GM19372 (cell line): Measurements from ENCODE around the gene LITAFD.

Experiments
- ATAC-seq: cut with Tn5 transposase; IDR thresholded peaks from one replicate; pipeline ENCODE4 v1.9.1; 2021; ENCODE audit warnings: mild to moderate bottlenecking, low read depth, moderate library complexity; ENCODE audit not compliant: unreplicated experiment

Gene LITAFD

DNA sequence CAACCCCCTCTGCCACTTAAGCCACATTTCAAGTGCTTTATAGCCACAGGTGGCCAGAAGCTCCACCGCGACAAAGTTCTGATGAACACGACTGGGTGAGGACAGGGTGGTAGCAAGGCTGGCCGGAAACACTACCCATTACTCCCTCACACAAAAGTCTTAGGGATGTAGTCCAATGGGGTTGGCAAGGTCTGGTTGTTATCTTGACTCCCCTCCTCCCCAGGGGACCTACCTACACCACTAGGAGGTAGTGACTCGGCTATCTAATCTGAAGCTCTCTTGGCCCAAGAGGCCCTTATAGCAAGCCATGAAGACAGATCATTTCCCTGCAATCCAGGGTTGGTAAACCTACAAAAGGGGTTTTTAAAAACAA is 8.4 kb downstream of the LITAFD start:
- no peak for ATAC-seq

DNA sequence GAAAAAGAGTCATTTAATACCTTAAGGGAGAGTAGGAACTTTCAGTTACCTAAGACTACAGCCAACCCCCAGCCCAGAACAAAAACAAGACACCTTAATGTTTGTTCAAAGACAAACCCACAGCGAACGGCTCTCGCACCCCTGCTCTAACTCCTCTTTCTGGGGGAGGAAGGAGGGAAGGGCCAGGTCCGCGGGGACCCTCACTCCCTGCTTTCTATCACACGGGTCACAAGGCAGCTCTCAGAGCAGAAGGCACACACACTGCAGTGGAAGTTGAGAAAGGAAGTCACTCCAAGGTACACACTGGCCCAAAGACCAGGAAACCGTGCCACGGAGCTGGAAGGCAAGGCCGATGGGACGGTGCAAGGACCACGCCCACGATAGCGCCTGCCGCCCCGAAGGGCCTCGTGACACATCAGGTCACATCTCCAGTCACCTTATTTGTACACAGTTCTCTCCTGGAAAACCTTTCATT is 10.0 kb downstream of the LITAFD start:
- ATAC-seq = peak; percentile 22

DNA sequence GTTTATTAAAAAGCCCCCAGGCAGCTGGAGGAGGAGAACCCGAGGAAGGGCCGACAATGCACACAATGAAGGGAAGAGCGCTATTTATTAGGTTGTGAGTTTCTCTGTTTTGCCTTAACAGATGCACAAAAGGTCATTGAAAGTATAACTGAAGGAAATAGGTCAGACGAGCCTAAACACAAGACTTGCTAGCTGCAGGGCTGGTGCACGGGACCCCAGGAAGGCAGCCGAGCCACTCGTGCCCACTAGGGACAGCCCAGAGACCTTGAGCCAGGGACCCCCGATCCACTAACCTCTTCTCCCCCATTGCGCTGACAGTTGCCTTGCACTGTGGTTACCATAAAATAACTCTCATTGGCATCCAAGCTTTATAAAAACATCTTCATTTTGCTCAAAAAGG is 11.3 kb downstream of the LITAFD start:
- no peak for ATAC-seq

DNA sequence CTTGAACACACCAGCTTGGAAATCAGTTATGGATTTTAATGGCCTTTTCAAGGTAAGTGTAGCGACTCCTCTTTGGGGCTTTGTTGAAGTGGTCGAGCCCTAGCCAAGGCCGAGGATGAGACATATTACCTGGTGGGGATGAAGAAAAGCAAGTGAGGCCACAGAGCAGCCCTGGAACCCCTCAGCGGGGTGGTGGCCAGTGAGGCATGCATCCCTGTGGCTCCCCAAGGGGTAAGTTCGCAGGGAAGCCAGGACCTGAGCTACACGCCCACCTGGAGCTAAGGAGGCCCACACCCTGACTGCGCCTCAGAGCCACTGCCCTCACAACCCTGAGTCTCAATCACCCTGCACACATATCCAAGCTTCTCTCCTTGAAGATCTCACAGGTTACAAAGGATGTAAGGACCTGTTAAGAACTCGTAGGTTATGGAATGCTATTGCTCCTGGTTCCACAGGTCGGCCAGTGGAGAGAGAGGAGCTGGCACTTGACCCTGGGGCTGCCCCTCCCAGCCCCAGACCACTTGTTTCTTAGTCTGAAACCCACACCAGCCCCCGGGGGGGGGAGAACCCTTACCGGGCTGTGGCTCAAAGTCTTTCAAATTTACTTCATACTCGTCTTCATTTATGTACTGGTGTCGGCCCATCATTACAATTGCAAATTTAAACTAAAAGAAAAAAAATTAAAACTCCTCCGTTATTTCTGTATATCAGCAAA is 12.0 kb downstream of the LITAFD start:
- ATAC-seq = no peak

DNA sequence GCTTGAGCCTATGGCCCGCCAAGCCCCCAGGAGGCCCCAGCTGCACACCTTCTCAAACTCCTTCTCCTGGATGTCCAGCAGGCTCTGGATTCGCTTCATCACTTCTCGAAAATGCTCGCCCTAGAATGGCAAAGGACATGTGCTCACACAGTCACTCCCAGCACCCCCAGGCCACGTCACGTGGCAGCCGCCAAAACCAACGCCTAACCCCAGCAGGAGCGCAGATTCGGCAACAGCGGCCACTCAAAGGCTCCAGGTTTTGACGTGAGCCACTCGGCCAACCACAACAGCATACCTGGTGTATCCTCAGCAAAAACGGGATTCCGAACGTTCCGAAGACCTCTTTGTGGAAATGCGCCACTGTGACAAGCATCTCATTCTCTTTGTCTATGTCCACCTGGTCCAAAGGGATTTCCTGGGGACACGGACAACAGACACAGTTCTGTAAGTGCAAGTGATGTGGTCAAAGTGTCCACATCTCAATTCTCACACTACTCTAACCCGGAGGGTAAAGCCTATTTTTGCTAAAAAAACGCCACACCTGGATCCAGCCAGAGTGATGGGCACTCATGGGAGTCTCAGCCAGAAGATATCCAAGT is 12.7 kb downstream of the LITAFD start:
- ATAC-seq = no peak

DNA sequence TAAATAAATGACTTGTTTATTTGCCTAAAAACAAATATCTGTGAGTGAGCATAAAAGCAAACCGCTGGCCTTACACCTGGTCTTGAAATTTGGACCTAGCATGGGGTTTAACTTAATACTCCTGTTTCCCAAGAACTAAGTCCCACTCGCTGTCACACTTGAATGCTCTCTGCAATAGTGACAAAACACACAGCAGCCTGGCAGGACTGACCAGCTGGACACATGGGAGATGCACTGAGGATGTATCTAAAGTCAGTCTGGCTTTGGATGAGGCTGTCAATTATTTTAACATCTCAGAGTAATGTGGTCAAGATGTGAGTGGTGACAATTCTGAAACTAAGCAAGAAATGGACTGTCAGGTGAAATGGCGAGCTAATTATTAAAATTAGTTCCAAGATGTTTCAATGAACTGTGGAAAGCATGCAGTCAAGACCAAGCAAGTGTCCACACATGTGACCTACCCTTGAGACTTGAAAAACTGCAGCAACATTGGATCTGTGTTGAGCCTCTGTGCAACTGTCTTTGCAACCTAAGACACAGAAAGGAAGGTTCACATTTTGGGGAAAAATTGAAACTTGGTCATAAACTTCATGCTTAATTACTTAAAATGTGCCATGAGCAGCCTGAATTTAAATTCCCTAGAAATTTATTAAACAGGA is 16.6 kb downstream of the LITAFD start:
- no peak for ATAC-seq

DNA sequence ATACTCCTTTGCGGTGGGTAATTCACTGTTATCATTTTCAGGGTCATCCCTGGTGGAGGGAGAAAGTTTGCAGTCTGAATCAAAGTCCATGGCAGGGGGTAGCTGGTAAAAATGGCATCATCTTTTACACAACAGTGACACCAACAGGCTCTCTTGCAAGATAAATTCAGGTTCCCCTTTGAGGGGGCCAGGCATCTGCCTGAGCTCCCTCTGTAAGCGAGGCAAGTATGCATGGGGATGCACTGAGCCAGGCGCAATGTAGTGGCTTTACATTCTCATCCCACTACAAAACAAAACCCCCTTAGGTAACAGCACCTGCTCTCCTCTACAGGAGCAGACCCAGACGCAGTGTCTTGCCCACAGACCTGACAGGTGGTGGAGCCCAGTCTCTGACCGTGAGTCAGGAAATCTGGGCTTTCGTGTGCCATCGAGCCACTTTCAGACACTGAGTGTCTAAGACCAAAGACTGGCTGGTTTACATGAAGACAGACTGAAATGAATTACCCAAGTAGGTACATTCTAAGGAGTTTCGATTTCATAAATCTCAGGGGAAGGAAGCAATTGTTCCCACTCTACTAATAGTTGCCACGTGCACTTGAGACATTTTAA is 17.7 kb downstream of the LITAFD start:
- no peak for ATAC-seq

DNA sequence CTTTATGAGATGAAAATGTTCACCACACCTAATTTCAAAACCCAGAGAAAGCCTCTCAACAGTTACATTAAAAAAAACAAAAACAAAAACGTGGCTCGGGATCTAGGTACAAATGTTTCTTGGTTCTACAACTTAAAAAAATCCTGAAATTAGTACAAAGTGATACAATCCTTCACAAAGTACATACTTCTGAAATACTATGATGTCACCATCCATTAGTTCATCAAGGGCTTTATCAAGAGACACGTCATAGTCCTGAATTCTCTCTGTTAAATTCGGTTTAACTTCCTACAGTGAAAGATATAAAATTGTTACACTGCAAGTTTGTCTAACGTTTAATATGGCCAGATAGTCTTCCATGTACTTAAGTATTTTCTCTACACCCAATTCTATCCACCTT is 18.2 kb downstream of the LITAFD start:
- ATAC-seq = no peak

DNA sequence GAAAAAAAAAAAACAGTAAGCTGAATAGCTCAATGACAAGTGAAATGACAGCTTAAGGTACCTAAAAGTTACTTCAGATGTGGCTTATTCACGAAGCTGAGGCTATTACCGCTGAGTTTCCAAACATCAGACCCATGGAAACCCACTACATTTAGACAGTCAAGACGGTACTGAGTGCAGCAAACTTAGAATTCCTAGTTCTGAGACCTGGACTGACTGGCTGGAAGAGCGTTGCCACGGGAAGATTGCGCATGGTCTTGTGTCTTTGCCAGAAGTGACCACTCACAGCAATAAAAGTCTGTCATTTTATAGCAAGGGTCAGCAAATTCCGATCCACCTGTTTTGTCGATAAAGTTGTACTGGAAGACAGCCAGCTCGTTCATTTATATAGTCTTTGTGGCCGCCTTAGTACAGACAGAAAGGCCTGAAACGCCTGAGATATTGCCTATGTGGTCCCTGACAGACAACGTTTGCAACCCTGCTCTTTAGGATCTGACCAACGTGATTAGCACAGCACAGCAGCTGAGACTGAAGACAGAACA is 19.2 kb downstream of the LITAFD start:
- no peak for ATAC-seq

DNA sequence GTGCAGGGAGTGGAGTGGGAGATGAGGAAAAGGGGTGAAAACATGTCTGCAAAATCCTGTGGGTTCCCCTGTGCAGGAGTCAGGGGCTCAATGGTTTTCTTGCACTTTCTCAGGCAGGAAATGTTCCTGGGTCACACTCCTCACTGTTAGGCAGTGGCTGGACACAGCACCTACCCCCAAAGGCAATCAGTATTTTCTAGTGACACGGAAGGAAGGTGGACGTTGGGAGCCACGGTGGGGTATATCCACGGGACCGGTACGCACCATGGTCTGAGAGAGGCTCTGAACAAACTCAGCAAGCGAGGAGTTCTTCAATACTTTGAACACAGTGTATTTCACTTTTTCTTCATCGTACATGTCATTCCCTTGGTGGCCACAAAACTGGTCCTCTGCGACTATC is 20.9 kb downstream of the LITAFD start:
- no peak for ATAC-seq

DNA sequence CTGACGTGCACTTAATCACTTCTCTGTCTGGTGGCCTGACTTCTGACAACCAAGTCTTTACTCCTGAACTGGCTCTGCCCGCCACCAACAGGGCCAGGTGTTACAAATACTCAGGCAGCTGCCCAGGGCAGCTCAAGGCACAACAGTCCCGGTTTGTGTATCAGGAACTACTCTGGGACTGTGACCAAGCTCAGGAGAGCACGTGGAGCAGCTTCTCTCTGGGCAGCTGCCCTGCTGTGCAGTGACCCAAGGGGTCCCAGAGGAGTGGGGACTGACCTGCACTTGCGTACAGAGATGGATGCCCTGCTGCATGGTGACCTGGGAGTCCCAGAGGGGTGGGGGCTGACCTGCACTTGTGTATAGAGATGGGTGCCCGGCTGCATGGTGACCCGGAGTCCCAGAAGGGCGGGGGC is 21.9 kb downstream of the LITAFD start:
- ATAC-seq = no peak

DNA sequence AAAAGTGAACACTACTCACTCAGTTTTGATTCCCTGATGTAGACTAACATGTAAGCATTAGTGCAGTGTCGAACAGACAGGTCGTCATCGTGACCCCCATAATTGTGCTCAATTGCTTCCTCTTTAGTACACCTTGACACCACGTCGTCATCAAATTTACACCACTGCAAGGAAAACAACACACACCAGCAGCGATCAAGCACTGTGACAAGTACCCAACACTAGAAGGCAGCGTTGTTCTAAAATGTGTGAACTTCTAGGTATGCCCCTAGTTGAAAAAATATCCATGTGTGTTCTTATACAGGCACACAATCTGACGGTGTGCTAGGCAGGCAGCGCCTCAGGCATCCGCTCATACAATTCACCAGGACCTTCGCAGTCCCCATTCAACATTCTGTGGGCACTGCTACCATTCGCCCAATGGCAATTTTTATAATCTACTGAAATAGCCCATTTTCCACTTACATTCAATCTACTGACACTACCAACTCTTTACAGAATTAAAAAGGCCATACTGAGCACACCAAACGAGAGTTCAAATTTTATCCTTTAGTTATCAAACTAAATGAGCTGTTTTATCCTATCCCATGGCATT is 23.1 kb downstream of the LITAFD start:
- no peak for ATAC-seq

DNA sequence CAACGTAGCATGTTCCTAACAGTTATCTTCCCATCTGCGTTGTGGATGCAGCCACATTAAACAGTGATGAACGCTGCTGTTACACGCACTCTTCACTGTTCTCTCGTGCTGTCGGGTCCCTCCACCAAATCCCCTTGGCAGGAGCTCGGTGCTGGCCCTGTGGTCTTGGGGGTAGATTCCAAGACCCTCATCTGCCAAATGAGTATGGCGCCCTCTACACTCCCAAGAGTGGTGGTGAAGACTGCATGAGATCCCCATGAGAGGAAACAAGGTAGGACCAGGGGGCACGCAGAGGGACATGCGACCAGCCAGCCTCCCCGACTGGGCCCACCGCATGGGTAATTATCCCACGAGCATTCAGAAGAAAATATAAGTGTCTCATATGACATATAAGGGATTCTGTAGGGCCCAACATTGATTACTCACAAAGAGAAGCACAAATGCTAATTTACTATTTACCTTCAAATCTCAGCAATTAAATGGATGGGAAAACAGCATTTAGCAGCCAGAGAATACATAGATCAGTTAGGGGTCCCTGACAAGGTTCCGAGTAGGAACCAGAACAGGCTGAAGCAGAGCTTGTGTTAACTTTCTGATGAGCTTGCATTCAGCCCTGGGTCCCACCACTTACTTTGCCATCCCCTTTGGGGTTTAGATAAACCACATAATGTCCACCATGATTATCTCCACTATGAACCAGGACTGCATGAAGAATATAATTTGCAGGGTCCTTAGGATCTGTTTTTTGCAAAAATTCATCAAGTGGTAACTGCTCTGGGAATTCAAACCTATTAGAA is 23.8 kb downstream of the LITAFD start:
- ATAC-seq = no peak

DNA sequence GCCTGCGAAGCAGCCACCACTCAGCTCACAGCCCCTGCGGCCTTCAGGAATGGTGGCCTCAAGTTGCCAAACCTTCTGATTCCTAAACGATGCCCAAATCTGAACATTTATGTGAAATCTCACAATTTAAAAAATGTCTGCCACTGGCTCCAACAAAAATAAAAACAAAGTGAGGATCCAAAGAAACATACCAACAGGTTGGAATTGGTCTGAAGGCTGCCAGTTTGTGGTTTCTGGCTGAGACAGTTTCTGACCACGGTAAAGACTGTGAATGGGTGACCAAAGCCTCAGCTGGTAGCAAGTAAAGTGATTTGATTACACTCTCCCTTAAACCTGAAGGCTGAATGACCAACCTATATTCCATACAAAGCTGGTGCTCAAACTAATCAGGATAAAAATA is 24.9 kb downstream of the LITAFD start:
- no peak for ATAC-seq

DNA sequence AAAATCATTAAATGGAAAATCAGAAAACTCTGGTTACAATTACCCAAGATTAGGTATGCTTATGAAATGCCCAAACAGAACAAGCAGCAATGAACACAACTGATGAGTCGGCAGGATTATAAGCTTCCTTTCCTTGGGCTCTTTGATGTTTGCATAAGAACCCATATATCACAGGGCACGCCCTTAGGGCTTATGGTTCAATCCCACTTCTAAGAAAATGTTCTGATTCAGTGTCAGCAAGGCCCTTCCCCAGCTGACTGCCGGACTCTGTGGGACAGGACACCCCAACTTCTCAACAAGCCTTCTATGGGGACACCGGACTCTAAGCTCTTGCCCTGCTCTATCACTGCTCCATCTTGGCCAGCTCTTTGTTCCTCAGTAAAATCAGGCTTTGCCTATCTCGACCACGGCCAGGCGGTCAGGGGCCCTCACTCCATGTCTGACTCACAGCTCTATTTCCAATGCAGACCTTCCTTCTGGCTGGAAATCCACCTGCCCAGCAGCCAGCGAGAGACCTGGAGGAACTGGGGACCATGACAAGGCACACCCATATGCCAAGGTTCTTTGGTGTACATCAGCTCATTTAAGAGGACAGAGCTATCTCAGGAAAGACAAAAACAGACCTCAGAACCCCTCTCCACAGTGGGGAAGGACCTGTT is 26.8 kb downstream of the LITAFD start:
- ATAC-seq = no peak

DNA sequence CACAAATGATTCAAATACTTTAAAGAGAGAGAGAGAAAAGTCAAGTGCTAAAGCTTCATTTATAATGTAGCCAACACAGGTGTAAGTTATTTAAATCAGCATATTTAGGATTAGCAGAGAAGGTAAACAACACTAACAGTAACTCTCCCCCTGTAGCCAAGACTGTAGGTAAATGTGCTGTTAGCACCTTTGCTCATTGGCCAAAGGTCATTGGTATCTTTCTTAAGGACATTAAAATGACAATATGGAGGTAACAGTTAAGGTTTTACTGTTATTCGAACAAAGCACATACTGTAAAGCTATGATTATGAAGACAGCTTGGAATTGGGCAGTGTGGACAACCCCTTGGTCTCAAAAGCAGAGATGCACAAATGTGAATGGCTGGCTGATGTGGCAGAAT is 28.7 kb downstream of the LITAFD start:
- ATAC-seq = no peak

DNA sequence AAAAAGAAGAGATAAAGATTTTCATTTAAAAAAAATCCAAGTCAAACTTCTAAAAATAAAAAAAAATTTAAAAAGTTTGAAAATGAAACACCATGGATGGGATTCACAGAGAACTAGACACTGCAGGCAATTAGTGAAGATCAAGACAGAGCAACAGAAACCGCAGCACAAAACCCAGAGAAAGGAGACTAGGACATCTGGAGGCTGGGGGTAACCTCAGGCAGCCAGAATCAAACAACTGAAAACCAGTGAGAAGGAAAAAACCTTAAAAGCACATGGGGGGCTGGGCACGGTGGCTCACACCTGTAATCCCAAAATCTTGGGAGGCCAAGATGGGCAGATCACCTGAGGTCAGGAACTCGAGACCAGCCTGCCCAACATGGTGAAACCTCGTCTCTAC is 30.6 kb downstream of the LITAFD start:
- no peak for ATAC-seq

DNA sequence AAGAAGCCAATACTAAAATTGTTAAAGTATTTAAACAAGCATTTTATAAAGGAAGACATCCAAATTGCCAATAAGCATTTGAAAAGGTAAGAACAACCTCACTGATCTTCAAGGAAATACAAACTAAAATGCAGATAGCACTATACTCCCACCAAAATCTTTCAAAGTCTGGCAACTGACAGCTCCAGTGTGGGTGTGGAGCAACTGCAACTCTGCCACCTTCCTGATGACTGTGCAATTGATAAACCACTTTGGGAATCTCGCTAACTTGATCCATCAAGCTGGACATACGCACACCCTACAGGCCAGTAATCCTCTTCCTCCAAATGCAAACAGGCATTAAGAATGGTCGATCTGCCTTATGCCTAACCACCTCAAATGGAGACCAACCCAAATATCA is 31.9 kb downstream of the LITAFD start:
- ATAC-seq = no peak

DNA sequence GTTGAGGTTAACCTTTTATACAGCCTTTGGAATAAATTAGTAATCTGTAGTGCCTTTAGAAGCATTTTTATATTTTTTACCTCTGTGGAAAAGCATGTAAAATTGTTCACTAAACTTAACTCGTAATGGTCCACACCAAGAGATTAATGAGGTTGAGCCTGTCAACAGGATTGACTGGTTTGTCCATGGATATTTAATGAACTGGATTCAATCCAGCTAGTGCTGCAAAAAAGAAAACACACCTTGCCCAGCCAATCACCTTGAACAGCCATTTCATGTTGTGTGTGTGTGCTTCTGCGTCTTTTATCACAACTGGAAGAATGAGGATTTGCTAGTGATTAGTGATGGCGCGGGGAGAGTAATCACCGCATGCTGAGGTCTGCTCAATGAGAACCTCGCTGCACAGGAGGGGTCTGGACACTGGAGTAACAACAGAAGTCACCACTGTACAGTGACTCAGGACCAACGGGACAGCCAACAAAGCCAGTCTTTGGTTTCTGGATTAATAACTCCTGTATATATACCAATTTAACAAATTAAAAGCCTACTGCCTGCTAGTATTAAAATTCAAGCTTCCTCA is 33.7 kb downstream of the LITAFD start:
- ATAC-seq = no peak
